GM12892 (cell line): Measurements from ENCODE around the gene EXOSC10.
"Not testable (repeated sequence)": the region's sequence is repeated elsewhere in the genome, so short reads cannot be mapped to it uniquely, and the experiment has no call there.

Experiments
- DNase-seq: peaks from one replicate; pipeline ENCODE4 v3.0.0; 2011; ENCODE audit not compliant: insufficient read length
- FAIRE-seq: peaks from 2 replicates; lab custom pipeline; 2011; peaks lifted over from hg19 to GRCh38; lab: Jason Lieb, UNC
- POLR2A ChIP-seq: IDR thresholded peaks from 2 replicates; pipeline ENCODE4 v1.6.1; 2011; ENCODE audit warnings: low read depth, low read length, control low read depth
- POLR2AphosphoS5 ChIP-seq: IDR thresholded peaks from 2 replicates; pipeline ENCODE4 v1.6.1; 2011; ENCODE audit warnings: low read depth, low read length, control low read depth
- TAF1 ChIP-seq: IDR thresholded peaks from 2 replicates; pipeline ENCODE4 v1.6.1; 2011; ENCODE audit warnings: low read depth, mild to moderate bottlenecking, control low read depth, low read length, borderline replicate concordance

The EXOSC10 gene

DNA sequence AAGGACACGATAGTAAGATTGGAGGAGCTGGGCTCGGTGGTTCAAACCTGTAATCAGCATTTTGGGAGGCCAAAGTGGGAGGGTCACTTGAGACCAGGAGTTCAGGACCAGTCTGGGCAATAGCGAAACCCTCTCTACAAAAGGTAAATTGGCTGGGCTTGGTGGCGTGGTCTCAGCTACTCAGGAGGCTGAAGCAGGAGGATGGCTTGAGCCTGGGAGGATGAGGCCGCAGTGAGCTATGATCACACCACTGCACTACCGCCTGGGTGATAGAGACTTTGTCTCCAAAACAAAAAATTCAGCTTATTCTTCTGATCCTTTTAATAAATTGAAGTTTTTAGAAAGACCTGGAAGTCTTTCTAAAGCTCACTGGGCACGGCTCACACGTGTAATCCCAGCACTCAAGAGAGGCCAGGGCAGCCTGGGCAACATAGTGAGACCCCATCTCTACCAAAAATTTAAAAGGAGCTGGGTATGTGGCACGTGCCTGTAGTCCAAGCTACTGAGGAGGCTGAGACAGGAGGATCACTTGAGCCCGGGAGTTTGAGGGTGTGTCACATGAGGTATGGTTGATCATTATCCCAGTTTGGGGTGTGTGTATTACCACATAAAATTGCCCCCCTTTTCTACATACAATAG lies 67.9 kb downstream of the EXOSC10 start:
- FAIRE-seq (no peak), DNase-seq (no peak)
- TF ChIP-seq POLR2A, result 0 out of 2 replicates have a peak, but pooled peaks have one; percentile 32
- no peak for TF ChIP-seq TAF1
- peak; percentile 60; the same call in 1 of the 2 replicates for TF ChIP-seq POLR2AphosphoS5

DNA sequence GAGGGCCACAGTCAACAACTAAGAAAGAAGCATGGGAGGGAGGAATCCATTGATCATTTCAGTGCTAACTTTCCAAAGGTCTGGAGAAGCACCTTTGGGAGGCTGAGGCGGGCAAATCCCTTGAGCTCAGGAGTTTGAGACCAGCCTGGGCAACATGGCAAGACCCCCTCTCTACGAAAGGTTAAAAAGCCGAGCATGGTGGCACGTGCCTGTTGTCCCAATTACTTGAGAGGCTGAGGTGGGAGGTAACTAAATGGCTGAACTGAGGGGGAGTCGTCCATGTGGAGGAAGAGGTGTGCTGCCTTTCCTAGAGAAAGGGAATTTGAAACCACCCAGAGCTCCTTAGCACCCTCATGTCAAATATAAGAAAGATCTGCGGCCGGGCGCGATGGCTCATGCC lies 68.8 kb downstream of the EXOSC10 start:
- no peak for DNase-seq
- FAIRE-seq, result no peak
- TF ChIP-seq POLR2A (no peak; the same call in 1 of the 2 replicates), TAF1 (no peak), POLR2AphosphoS5 (peak; percentile 76; the same call in 1 of the 2 replicates)

DNA sequence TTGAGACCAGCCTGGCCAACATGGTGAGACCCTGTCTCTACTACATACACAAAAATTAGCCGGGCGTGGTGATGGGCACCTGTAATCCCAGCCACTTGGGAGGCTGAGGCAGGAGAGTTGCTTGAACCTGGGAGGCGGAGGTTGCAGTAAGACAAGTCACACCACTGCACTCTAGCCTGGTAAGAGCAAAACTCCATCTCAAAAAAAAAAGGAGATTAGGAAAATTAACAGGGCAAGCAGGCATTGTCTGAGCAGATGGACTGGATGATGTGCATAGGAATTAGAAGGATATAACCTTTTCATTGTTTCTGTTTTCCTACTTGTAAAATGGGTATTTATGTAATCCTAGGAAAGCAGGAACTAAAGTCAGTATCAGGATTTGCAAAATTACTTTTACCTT lies 71.7 kb downstream of the EXOSC10 start:
- FAIRE-seq, result no peak
- no peak for DNase-seq
- TF ChIP-seq POLR2A (no peak), POLR2AphosphoS5 (no peak), TAF1 (no peak)

DNA sequence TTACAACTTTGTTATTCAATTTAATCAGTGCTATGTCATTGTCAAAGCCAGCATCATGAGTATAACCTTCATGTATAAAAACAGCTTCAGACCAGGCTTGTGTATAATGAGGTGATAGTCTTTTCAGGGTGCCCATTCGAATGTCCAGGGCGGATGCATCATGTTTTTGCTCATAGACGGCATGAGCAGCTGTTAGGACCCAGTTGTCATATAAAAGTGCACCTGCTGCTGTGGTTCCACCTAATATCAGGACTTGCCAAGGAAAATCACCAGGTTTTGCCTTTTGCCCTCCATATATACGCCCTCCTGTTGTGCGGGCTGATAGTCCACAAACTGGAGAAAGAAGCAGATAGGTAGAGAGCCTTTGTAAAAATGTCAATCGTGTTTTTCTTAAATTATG lies 72.4 kb downstream of the EXOSC10 start:
- FAIRE-seq, result no peak
- TF ChIP-seq POLR2A, result no peak
- TF ChIP-seq POLR2AphosphoS5, result no peak
- TF ChIP-seq TAF1, result no peak
- no peak for DNase-seq

DNA sequence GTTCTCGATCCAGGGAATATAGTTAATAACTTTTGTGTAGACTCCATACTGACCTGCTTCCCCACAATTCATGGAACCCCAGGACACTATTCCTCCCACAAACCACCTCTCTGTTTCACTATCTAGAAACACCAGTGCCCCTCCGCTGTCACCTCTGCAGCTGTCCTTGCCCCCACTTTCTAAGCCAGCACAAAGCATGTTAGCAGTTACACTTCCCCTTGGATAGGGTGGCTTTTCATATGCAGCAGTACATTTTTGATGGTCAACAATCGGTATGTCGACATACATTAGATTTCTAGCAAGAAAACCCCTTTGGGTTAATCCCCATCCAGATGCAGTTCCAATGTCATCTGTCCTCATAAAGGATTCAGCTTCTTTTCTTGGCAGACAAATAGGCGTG lies 72.8 kb downstream of the EXOSC10 start:
- no peak for DNase-seq
- no peak for FAIRE-seq
- TF ChIP-seq POLR2AphosphoS5 (peak; percentile 61), TAF1 (no peak), POLR2A (peak; percentile 46)

DNA sequence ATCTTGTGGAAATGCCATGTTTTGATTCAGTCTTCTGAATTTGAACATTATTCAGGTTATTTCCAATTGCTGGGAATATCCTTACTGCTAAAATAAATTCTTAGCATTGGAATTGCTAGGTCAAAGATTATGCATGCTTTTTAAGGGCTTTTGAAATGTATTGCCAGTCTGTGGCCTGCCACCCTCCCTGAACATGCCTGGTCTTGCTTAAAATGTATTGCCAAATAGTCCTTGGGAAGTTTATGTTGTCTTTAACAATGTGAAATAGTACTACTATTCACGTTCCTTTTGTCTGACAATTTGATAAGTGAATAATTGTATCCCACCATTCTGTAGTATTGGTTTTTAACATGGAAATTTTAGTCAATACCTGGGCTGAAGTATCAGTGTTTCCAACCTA lies 73.6 kb downstream of the EXOSC10 start:
- DNase-seq (no peak), FAIRE-seq (no peak)
- TF ChIP-seq TAF1 (no peak), POLR2A (no peak), POLR2AphosphoS5 (no peak)

DNA sequence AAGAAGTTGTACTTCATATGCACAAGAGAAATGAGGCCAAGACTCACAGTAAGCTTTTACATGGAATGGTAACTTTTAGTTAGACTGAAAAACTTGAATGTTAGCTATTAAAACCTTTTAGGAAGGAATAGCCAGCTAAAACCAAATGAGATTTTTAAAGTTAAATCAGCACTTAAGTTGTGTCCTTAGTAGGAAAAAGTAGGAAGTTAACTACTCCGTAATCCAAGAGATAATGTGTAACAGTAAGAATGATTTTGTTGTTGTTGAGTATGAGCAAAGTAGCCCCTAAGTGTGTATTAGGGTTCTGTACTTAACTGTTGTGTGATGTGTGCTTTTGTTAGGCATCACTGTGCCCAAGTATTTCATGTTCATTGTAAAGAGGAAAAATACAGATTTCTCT lies 74.1 kb downstream of the EXOSC10 start:
- FAIRE-seq (no peak), DNase-seq (no peak)
- no peak for TF ChIP-seq TAF1
- TF ChIP-seq POLR2AphosphoS5, result no peak
- TF ChIP-seq POLR2A, result no peak

DNA sequence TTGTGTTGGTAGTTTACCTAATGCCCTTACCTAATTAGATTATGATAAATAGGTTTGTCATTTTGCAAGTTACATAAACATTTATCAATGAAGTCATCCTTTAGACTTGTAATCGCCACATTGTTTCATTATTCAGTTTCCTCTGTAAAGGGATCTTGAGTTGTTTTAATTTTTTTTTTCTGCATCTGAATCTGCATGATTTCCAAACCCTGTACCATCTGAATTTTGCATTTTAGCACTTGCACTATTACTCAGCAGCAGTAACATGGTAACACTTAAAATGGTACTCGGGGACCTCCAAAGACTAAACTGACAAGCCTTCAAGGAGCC lies 74.8 kb downstream of the EXOSC10 start:
- no peak for DNase-seq
- FAIRE-seq, result no peak
- TF ChIP-seq POLR2A (no peak), TAF1 (no peak), POLR2AphosphoS5 (no peak)

DNA sequence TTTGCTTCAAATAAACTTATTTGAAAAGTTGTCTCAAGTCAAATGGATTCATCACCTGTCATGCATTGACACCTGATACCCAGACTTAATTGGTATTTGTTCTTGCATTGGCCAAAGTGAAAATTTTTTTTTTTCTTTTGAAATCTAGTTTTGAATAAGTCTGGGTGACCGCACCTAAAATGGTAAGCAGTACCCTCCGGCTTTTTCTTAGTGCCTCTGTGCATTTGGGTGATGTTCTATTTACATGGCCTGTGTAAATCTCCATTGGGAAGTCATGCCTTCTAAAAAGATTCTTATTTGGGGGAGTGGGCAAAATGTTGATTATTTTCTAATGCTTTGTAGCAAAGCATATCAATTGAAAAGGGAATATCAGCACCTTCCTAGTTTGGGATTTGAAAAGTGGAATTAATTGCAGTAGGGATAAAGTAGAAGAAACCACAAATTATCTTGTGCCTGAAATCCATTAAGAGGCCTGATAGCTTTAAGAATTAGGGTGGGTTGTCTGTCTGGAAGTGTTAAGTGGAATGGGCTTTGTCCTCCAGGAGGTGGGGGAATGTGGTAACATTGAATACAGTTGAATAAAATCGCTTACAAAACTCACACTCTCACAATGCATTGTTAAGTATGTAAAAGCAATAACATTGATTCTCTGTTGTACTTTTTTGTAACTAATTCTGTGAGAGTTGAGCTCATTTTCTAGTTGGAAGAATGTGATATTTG lies 75.4 kb downstream of the EXOSC10 start:
- TF ChIP-seq POLR2AphosphoS5 (peak; percentile 23; the same call in 1 of the 2 replicates), TAF1 (no peak), POLR2A (0 out of 2 replicates have a peak, but pooled peaks have one; percentile 19)
- FAIRE-seq (no peak), DNase-seq (no peak)

DNA sequence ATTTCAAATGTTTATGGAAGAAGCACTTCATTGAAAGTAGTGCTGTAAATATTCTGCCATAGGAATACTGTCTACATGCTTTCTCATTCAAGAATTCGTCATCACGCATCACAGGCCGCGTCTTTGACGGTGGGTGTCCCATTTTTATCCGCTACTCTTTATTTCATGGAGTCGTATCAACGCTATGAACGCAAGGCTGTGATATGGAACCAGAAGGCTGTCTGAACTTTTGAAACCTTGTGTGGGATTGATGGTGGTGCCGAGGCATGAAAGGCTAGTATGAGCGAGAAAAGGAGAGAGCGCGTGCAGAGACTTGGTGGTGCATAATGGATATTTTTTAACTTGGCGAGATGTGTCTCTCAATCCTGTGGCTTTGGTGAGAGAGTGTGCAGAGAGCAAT lies 76.5 kb downstream of the EXOSC10 start:
- FAIRE-seq (no peak), DNase-seq (no peak)
- TF ChIP-seq POLR2A, result 0 out of 2 replicates have a peak, but pooled peaks have one; percentile 24
- no peak for TF ChIP-seq POLR2AphosphoS5
- TF ChIP-seq TAF1, result no peak

DNA sequence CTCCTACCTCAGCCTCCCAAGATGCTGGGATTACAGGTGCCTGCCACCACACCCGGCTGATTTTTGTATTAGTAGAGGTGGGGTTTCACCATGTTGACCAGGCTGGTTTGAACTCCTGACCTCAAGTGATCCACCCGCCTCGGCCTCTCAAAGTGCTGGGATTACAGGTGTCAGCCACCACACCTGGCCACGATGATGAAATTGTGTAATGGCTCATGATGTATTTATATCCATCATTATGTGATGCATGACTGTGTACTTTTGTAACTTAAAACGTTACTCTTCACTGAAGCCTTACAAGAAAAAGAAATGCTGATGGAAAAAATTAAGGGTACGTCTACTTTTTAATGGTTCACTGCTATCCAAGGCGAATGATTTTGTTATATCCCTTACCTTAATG lies 79.7 kb downstream of the EXOSC10 start:
- no peak for DNase-seq
- no peak for FAIRE-seq

DNA sequence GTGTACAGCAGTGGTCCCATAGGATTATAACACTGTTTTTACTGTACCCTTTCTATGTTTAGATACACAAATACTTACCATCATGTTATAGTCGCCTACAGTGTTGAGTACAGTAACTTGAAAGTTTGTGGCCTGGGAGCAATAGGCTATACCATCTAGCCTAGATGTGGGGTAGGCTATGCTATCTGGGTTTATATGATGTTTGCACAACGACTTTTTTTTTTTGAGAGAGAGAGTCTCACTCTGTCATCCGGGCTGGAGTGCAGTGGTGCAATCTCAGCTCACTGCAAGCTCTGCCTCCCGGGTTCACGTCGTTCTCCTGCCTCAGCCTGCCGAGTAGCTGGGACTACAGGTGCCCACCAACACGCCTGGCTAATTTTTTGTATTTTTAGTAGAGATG lies 80.3 kb downstream of the EXOSC10 start:
- DNase-seq, FAIRE-seq: not testable (repeated sequence)

More for the DNA sequence above, 79.7 kb downstream of the EXOSC10 start:
- TF ChIP-seq POLR2AphosphoS5, result no peak
- TF ChIP-seq POLR2A, result no peak
- TF ChIP-seq TAF1, result no peak
